ENCODE data around the gene IPCEF1. TPM values are rescaled to one million over a fixed set of nuclear protein-coding genes. Genes with fewer than 3 reads are reported as not detected.

IPCEF1 gene
- total RNA-seq, 1 donor: 73.5 TPM

DNA sequence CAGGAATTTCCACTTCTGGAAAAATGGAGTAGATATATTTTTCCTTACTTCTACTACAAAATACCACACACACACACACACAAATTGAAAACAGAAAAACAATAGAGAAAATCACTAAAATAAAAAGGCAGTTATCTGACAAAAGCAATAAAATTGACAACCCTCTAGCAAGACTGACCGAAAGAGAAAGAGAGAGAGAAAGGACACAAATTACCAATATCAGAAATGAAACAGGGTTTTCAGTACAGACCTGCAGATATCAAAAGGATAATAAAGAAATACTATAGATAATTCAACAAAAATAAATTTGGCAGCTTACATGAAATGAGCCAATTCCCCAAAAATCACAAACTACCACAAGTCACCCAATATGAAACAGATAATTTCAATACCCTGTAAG is 212.8 kb downstream of the IPCEF1 start:
- no peaks in the 10 kb centered on the region for H3K27me3 ChIP-seq (ENCODE audit: insufficient read depth, low read length)
- no peak overlapping the region for H3K4me3 ChIP-seq (ENCODE audit: low read length)
- H3K4me1 ChIP-seq (ENCODE audit: insufficient read depth, low read length): peaks cover 22% of the 10 kb centered on the region
- H3K9me3 ChIP-seq (ENCODE audit: low read depth, low read length): no peaks in the 10 kb centered on the region

DNA sequence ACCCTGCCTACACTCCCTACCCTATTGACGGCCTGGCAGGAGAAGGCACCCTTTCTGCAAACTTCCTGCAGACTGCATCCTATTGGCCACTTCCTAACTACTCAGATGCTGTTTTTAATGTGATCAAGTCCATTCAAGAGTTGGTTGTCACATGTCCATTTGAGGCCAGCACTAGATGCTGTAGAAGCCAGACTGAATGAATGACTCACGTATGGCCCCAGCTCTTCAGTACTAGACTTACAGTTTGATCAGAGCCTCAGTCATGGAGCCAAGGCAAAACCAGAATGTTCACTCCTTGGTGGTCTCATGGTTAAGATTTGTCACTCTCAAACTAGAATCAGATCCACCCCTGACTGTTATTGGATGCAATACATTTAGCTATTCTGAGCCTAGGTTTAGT is 215.9 kb downstream of the IPCEF1 start:
- no peak overlapping the region for H3K4me3 ChIP-seq (ENCODE audit: low read length)
- H3K4me1 ChIP-seq (ENCODE audit: insufficient read depth, low read length): peaks cover 27% of the 10 kb centered on the region
- H3K27me3 ChIP-seq (ENCODE audit: insufficient read depth, low read length): no peaks in the 10 kb centered on the region
- no peaks in the 10 kb centered on the region for H3K9me3 ChIP-seq (ENCODE audit: low read depth, low read length)

DNA sequence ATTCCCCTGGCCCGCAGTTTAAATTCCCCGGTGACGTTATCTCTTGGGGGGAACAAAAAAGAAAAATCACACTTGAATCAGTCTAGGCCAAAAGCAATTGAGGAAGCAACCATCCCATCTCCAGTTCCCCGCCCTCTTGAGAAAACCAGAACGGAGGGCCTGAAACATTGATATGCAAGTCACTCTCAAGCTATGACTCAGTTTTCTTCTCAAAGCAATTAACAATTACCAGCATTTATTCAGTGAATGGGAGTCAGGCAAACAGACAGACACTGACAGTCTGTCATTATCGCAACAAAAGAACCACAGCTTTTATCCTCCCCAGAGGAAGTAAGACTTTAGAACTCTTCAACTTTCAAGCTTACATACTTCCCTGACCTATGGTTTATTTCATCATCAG is 216.7 kb downstream of the IPCEF1 start:
- no peak overlapping the region for H3K4me3 ChIP-seq (ENCODE audit: low read length)
- no peaks in the 10 kb centered on the region for H3K27me3 ChIP-seq (ENCODE audit: insufficient read depth, low read length)
- H3K9me3 ChIP-seq (ENCODE audit: low read depth, low read length): no peaks in the 10 kb centered on the region
- peaks cover 27% of the 10 kb centered on the region for H3K4me1 ChIP-seq (ENCODE audit: insufficient read depth, low read length)

DNA sequence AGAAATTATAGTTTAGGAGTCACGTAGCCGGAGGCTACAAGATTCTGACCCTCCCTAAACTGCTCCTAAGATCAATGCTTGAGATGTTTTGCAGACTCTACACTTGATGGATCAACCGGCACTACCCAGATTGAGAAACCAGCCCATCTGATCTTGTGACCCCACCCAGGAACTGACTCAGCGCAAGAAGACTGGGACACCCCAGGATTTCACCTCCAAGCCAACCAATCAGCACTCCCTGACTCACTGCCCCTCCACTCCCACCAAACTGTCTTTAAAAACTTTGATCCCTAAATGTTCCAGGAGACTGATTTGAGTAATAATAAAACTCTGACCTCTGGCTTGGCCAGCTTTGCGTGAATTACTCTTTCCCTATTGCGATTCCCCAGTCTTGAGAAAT is 217.8 kb downstream of the IPCEF1 start:
- Histone ChIP-seq H3K9me3 (ENCODE audit: low read depth, low read length) (no peaks in the 10 kb centered on the region), H3K4me1 (ENCODE audit: insufficient read depth, low read length) (peaks cover 27% of the 10 kb centered on the region), H3K4me3 (ENCODE audit: low read length) (no peak overlapping the region), H3K27me3 (ENCODE audit: insufficient read depth, low read length) (no peaks in the 10 kb centered on the region)

DNA sequence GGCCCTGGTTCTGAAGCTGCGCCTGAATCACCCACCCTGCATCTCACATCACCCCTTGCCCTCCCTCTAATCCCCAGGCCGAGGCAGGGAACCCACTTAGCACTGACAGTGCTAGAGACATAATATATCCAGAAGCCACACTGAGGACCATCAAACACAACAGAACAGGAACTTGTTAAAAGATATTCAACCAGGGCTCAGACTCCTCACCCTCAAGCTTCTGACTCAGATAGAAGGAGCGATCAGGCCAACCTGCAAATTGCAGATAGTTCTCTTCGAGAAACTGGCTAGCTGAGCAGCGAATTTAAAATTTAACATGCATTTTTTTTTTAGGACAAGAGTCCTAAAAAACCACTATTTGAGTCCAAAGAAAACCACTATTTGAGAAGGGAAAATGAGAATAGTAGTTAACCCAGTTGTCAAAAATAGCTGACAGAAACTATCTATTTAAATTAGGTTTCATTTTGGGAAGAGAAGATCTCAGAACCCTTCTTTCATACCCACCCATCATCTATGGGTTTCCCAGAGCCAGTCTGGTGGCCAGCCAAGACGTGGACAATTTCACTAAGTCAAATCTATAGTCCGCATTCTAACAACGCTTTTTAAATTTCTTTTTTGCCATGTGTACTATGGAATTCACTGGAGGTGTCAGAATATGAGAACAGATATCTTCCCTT is 222.0 kb downstream of the IPCEF1 start:
- Histone ChIP-seq H3K9me3 (ENCODE audit: low read depth, low read length) (no peaks in the 10 kb centered on the region), H3K4me3 (ENCODE audit: low read length) (no peak overlapping the region), H3K4me1 (ENCODE audit: insufficient read depth, low read length) (peaks cover 13% of the 10 kb centered on the region), H3K27me3 (ENCODE audit: insufficient read depth, low read length) (no peaks in the 10 kb centered on the region)

DNA sequence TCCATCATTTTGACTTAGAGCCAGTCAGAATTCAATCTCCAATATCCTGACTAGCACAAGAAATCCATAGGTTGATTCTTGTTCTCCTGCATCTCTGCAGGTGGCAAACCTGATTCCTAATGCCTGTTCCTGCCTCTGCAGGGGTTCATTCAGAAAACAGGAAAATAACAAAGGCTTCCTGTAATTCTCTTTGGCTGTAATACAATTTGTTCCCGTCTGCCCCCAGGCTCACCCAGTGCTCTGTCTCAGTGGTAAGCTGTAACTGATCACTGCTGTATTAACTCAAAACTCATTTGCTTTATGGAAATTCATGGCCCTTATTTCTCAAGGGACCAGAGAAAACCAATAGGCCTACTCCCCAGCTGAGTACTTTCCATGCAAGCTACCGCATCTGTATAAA is 228.9 kb downstream of the IPCEF1 start:
- Histone ChIP-seq H3K27me3 (ENCODE audit: insufficient read depth, low read length) (no peaks in the 10 kb centered on the region), H3K9me3 (ENCODE audit: low read depth, low read length) (no peaks in the 10 kb centered on the region), H3K4me1 (ENCODE audit: insufficient read depth, low read length) (peaks cover 15% of the 10 kb centered on the region), H3K4me3 (ENCODE audit: low read length) (no peak overlapping the region)

DNA sequence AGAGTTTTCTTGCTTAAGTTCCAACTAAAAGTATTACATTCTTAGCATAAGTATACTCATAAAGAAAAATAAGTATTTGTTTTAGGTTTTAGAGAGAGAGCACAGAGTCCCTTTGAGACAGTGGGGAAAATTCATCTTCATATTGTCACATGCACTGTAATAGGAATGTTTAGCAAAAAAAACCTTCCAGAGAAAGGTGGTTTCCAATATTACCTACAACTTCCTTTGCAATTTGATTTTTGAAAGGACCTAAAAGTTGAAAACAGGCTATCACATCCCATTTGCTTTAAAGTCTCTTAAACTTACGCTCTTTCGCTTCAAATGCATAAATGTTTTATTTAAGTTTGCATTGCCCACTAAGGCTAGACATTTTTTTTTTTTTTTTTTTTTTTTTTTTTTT is 231.2 kb downstream of the IPCEF1 start:
- H3K9me3 ChIP-seq (ENCODE audit: low read depth, low read length): no peaks in the 10 kb centered on the region
- H3K4me1 ChIP-seq (ENCODE audit: insufficient read depth, low read length): peaks cover 15% of the 10 kb centered on the region
- H3K27me3 ChIP-seq (ENCODE audit: insufficient read depth, low read length): no peaks in the 10 kb centered on the region
- H3K4me3 ChIP-seq (ENCODE audit: low read length): no peak overlapping the region

DNA sequence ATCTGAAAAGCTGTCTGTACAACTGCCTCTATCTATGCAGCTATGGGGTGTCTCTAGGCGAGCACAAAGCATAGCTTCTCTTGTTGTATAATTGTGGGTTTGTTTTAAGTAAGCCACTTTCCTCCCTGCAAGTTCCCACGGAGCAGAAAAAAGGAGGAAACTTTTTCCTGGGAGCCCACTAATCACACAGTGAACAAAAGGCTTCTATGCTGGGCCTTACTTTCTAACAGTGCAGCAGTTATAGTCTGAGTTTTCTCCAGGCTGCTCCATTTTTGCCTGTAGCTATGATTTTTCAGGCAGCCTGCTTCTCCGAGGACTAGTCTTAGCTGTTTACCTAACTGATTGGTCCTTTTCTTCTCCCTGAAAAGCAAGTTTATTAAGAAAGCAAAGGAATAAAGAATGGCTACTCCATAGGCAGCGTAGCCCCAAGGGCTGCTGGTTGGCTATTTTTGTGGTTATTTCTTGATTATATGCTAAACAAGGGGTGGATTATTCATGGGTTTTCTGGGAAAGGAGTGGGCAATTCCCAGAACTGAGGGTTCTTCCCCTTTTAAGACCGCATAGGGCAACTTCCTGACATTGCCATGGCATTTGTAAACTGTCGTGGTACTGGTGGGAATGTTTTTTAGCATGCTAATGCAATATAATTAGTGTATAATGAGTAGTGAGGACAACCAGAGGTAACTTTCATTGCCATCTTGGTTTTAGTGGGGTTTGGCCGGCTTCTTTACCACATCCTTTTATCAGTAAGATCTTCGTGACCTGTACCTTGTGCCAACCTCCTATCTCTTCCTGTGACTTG is 233.2 kb downstream of the IPCEF1 start:
- H3K4me3 ChIP-seq (ENCODE audit: low read length): no peak overlapping the region
- no peaks in the 10 kb centered on the region for H3K9me3 ChIP-seq (ENCODE audit: low read depth, low read length)
- no peaks in the 10 kb centered on the region for H3K27me3 ChIP-seq (ENCODE audit: insufficient read depth, low read length)
- peaks cover 15% of the 10 kb centered on the region for H3K4me1 ChIP-seq (ENCODE audit: insufficient read depth, low read length)

DNA sequence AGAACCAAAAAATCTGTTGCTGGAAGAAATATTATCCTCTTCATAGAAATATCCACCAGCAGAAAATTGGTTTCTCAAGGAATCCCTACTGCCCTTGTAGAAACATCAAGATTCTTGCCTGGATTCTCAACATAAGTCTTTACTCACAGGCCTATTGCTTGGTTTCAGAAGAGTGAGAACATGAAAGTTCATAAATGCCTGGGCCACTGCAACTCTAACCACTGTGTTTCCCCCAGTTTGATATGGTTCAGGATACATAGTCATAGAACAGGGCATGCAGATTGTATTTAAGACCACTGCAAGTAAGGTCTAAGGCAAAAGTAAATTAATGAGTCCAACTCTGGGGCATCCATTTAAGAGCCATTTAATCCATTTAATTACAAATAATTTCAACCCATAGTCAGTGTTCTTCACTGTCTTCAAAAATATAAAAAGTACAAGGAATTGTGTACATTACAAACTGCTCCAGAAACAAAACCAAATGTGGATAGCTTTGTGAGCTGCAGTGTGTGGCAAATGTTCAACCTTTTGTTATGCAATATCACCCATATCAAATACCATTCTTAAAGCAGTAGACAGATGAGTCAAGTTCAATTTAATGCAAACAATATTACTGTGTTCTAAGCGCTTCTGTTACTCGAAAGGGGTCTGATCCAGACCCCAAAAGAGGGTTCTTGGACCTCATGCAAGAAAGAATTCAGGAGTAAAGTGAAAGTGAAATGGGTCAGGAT is 234.2 kb downstream of the IPCEF1 start:
- H3K4me3 ChIP-seq (ENCODE audit: low read length): no peak overlapping the region
- no peaks in the 10 kb centered on the region for H3K9me3 ChIP-seq (ENCODE audit: low read depth, low read length)
- H3K27me3 ChIP-seq (ENCODE audit: insufficient read depth, low read length): no peaks in the 10 kb centered on the region
- H3K4me1 ChIP-seq (ENCODE audit: insufficient read depth, low read length): peaks cover 14% of the 10 kb centered on the region

DNA sequence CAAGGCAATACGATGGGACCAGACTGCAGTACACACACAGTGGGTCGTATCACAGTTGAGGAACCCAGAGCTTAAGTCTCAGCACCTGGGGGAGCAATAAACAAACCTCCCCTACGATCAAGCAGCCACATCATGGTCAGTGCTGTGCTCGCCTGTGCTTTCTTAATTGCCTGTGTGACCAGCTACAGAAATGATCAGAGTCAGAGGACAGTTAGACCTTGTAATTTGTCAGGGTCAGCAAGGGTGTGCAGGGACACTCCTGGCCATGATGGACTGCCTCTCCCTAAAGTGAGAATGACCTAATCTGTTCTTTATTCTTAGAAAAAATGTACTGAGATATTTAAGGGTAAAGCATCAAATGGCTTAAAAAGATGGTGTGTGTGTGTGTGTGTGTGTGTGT is 239.1 kb downstream of the IPCEF1 start:
- Histone ChIP-seq H3K4me3 (ENCODE audit: low read length) (no peak overlapping the region), H3K9me3 (ENCODE audit: low read depth, low read length) (no peaks in the 10 kb centered on the region), H3K4me1 (ENCODE audit: insufficient read depth, low read length) (no peaks in the 10 kb centered on the region), H3K27me3 (ENCODE audit: insufficient read depth, low read length) (no peaks in the 10 kb centered on the region)

DNA sequence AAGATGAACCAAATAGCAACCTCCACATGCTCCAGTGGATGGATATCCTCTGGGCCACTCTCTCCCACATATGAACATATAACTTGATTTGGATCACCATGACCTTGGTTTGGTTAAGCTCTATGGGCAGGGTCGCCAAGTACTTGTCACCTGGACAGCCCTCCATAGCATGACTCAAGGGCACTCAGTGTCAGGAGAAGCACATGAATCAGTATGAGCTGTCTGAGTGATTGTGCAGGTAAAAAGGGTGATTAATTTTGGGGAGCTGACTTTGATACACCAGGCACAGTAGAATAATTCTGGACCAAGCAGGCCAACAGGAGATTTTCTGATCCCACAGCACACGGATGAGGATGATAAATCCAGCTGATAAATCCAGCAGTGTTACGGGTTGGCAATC is 243.2 kb downstream of the IPCEF1 start:
- Histone ChIP-seq H3K27me3 (ENCODE audit: insufficient read depth, low read length) (no peaks in the 10 kb centered on the region), H3K4me1 (ENCODE audit: insufficient read depth, low read length) (no peaks in the 10 kb centered on the region), H3K9me3 (ENCODE audit: low read depth, low read length) (no peaks in the 10 kb centered on the region), H3K4me3 (ENCODE audit: low read length) (no peak overlapping the region)

DNA sequence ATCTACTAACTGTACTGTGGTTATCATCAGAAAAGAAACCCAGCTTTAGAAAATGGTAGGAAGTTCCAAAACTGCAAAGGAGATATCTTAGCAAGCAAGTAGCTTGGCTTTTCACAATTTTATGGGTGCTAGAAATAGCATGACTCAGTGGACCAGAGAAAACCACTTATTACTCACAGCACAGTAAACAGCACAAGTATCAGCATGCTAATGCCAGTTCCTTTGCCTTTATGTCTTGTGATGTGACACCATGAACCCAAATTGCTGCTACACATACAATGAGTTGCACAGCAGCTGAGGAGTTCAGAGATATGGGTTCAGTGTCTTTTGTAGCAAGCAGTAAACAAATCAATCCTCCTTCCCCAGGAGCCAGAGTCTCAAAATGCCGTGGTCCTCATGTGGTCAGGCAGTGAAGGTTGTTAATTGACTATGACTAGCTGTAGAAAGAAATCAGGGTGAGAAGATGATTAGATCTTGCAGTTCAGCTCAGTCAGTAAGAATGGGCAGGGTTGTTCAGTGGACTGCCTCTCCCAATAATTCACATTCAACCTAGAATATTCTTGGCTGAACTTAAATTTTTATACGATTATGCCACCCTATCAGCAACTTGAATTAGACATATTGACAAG is 244.3 kb downstream of the IPCEF1 start:
- Histone ChIP-seq H3K27me3 (ENCODE audit: insufficient read depth, low read length) (no peaks in the 10 kb centered on the region), H3K4me1 (ENCODE audit: insufficient read depth, low read length) (no peaks in the 10 kb centered on the region), H3K4me3 (ENCODE audit: low read length) (no peak overlapping the region), H3K9me3 (ENCODE audit: low read depth, low read length) (no peaks in the 10 kb centered on the region)

DNA sequence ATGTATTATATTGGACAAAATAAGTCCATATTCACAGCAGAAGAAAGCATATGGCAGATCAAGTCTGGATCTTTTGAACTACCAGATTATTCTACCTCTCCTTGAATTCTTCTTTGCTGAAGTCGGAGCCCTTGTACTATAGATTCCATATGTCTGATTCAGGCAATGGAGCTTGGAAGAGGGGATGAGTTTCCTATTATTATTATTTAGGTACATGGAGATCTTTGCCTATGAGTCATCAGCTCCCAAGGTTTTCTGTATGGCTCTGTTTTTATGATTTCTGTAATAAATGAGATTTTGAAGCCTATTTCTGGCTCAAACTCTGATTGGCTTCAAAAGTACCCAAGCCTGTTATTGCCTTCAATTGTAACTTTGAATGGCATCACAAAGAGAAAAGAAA is 245.6 kb downstream of the IPCEF1 start:
- Histone ChIP-seq H3K4me1 (ENCODE audit: insufficient read depth, low read length) (no peaks in the 10 kb centered on the region), H3K9me3 (ENCODE audit: low read depth, low read length) (no peaks in the 10 kb centered on the region), H3K4me3 (ENCODE audit: low read length) (no peak overlapping the region), H3K27me3 (ENCODE audit: insufficient read depth, low read length) (no peaks in the 10 kb centered on the region)

DNA sequence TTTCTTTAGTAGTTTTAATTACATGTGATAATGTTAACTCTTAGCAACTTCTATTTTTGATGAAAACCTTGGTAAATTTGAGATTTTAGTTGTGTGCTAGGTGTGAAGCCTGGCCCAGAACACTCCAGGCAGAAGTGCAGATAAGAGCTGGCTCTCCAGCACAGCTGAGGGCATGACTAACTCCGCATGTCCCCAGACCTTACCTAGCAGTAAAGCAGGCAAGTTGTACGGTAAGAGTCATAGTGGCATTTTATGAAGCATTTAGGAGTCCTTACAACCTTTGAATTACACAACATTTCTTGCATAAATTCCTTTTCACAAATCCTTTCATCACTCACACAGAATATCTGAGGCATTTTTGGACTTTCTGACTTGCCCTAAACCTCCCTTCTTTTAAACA is 250.4 kb downstream of the IPCEF1 start:
- Histone ChIP-seq H3K4me3 (ENCODE audit: low read length) (no peak overlapping the region), H3K9me3 (ENCODE audit: low read depth, low read length) (no peaks in the 10 kb centered on the region), H3K27me3 (ENCODE audit: insufficient read depth, low read length) (no peaks in the 10 kb centered on the region), H3K4me1 (ENCODE audit: insufficient read depth, low read length) (no peaks in the 10 kb centered on the region)

Data from mononuclear cell (primary cell).